ENCODE data around the gene INTS6.

The INTS6 gene

GRCh38 chr13:51318015-51318414 is 134.8 kb downstream of the INTS6 start:
- Mint-ChIP-seq H3K27me3 (peaks cover 4% of the 10 kb centered on the region), H3K36me3 (no peaks in the 10 kb centered on the region), H3K9me3 (no peaks in the 10 kb centered on the region), H3K4me3 (no peak overlapping the region), H3K27ac (no peak overlapping the region), H3K4me1 (peaks cover 4% of the 10 kb centered on the region)
- ATAC-seq (ENCODE audit: low read depth) (no peak), DNase-seq (ENCODE audit: low spot score in 2 of 2) (no peak)

GRCh38 chr13:51317262-51317661 is 135.6 kb downstream of the INTS6 start:
- H3K27me3 Mint-ChIP-seq, result peaks cover 5% of the 10 kb centered on the region
- ATAC-seq (ENCODE audit: low read depth), result no peak

GRCh38 chr13:51313619-51314018 is 139.2 kb downstream of the INTS6 start:
- Mint-ChIP-seq H3K4me3 (no peak overlapping the region), H3K27ac (no peak overlapping the region), H3K9me3 (no peaks in the 10 kb centered on the region)

More at GRCh38 chr13:51317262-51317661, 135.6 kb downstream of the INTS6 start:
- H3K9me3 Mint-ChIP-seq, result no peaks in the 10 kb centered on the region
- H3K36me3 Mint-ChIP-seq, result no peaks in the 10 kb centered on the region
- H3K4me3 Mint-ChIP-seq, result no peak overlapping the region
- H3K27ac Mint-ChIP-seq, result no peak overlapping the region
- peaks cover 4% of the 10 kb centered on the region for H3K4me1 Mint-ChIP-seq
- no peak for DNase-seq (ENCODE audit: low spot score in 2 of 2)

GRCh38 chr13:51311957-51312520 is 140.8 kb downstream of the INTS6 start:
- DNase-seq (ENCODE audit: low spot score in 2 of 2) (no peak), ATAC-seq (ENCODE audit: low read depth) (no peak)
- peaks cover 9% of the 10 kb centered on the region for H3K4me1 Mint-ChIP-seq
- no peak overlapping the region for H3K27ac Mint-ChIP-seq
- H3K27me3 Mint-ChIP-seq, result peaks cover 15% of the 10 kb centered on the region
- no peak overlapping the region for H3K4me3 Mint-ChIP-seq
- no peaks in the 10 kb centered on the region for H3K9me3 Mint-ChIP-seq
- H3K36me3 Mint-ChIP-seq, result no peaks in the 10 kb centered on the region

More at GRCh38 chr13:51313619-51314018, 139.2 kb downstream of the INTS6 start:
- peaks cover 6% of the 10 kb centered on the region for H3K4me1 Mint-ChIP-seq
- ATAC-seq (ENCODE audit: low read depth) (no peak), DNase-seq (ENCODE audit: low spot score in 2 of 2) (no peak)
- H3K27me3 Mint-ChIP-seq, result peaks cover 10% of the 10 kb centered on the region
- H3K36me3 Mint-ChIP-seq, result no peaks in the 10 kb centered on the region

Data from memory B cell (primary cell).